ENCODE data around the gene ZCCHC9. TPM values are rescaled to one million over a fixed set of nuclear protein-coding genes. Genes with fewer than 3 reads are reported as not detected.
"Not testable (repeated sequence)": the region's sequence is repeated elsewhere in the genome, so short reads cannot be mapped to it uniquely, and the experiment has no call there.

The ZCCHC9 gene
- total RNA-seq, 4 donors from 2014 or later = 24.5 to 32.6 (median 26.8) TPM

GRCh38 chr5:81256766-81257165 is 44.6 kb upstream of the ZCCHC9 start:
- Histone ChIP-seq H3K36me3 (peaks cover 0 to 4% (median 0%) of the 10 kb centered on the region in 3 donors), H3K4me1 (no peaks in the 10 kb centered on the region), H3K27me3 (no peaks in the 10 kb centered on the region), H3K9me3 (no peaks in the 10 kb centered on the region), H3K4me3 (no peak overlapping the region), H3K27ac (no peak overlapping the region)
- no peak for TF ChIP-seq POLR2A (IDR thresholded peaks at IDR 0.05)
- no peak for TF ChIP-seq CTCF (IDR thresholded peaks at IDR 0.05)
- no peak for DNase-seq

DNA sequence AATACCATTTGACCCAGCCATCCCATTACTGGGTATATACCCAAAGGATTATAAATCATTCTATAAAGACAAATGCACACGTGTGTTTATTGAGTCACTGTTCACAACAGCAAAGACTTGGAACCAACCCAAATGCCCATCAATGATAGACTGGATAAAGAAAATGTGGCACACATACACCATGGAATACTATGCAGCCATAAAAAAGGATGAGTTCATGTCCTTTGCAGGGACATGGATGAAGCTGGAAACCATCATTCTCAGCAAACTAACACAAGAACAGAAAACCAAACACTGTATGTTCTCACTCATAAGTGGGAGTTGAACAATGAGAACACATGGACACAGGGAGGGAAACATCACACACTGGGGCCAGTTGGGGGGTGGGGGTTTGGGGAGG is 38.6 kb upstream of the ZCCHC9 start:
- not testable (repeated sequence) for H3K36me3 ChIP-seq, DNase-seq, H3K4me3 ChIP-seq, H3K27ac ChIP-seq, H3K4me1 ChIP-seq, H3K27me3 ChIP-seq, H3K9me3 ChIP-seq

DNA sequence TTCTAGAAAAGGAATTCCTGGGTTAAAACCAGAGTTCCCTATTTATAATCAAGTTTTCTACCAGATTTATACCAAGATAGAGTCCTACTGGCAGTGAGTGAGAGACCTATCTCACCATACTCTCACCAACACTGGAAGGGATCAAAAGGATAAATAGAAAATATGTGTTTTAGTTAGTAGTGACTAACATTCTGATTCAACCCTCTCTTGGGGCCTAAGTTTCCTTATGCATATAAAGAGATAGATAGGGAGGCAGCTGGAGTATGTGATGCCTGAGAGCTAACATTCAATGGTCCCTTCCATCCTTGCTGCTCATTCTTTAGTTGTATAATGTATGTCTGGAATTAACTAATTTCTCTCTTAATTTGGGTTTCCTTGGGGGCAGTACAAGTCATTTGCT is 36.3 kb upstream of the ZCCHC9 start:
- Histone ChIP-seq H3K4me3 (no peak overlapping the region), H3K4me1 (no peaks in the 10 kb centered on the region)
- TF ChIP-seq POLR2A (IDR thresholded peaks at IDR 0.05) (no peak), CTCF (IDR thresholded peaks at IDR 0.05) (no peak)

DNA sequence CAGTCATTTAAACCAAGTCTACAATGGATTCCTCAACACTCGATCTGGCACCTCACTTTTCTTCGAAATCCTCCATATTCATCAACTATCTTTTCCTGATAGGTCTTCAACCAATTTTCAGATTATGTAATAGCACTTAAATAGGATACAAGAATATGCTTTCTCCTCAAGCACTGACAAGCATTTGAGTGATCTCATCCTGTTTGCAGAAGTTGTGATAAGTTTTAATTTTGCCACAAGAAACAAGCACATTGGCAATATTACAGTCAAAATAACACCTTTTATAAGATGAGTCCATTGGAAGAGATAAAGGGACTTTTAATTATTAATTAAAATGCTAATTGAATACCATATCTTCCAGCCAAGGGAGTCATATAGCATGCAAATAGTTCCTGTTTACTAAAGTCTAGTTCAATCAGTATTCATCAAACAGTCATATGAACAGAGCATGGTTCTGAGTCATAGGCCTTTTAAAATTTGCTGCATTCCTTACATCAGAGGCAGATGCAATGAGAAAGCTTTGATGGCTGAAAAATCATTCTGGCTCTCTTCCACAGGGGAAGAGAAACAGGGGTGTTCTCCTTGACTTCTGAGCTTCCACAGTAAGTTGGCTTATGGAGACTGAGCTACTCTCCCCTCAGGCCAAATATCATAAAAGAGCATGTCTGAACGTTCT is 32.7 kb upstream of the ZCCHC9 start:
- Histone ChIP-seq H3K4me1 (no peaks in the 10 kb centered on the region), H3K36me3 (no peaks in the 10 kb centered on the region), H3K9me3 (no peaks in the 10 kb centered on the region), H3K27ac (no peak overlapping the region), H3K4me3 (no peak overlapping the region), H3K27me3 (no peaks in the 10 kb centered on the region)
- no peak for DNase-seq
- TF ChIP-seq POLR2A (IDR thresholded peaks at IDR 0.05) = no peak
- TF ChIP-seq CTCF (IDR thresholded peaks at IDR 0.05) = no peak

More for the DNA sequence above, 36.3 kb upstream of the ZCCHC9 start:
- Histone ChIP-seq H3K27ac (no peak overlapping the region), H3K27me3 (no peaks in the 10 kb centered on the region), H3K36me3 (no peaks in the 10 kb centered on the region), H3K9me3 (no peaks in the 10 kb centered on the region)
- DNase-seq = no peak

DNA sequence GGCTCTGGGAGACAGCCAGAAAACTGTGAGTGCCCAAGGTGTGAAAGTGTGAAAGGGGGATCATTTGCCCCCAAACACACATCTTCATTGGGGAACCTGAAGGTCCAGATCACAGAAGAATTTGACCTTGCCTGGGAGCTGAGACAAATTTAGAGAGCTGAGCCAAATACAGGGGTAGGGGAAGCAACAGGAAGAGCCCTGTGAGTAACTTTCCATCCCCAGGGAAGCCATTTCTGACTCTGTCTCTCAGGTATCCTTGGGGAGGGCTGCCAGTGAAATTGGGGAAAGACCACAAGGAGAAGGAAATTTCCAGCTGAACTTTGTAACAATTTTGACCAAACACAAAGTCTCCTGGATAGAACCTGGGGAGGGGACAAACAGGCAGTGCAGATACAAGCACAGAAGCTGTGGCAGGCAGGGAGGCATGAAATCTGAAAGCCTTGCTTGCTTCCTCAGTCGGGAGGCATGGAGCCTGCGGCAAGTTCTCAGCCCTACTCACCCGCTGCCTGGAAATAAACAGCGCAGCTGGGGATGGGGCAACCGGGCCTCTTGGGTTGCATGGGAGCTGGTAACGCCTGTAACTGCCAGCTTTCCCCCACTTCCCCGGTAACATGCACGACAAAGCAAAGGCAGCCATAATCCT is 31.5 kb upstream of the ZCCHC9 start:
- DNase-seq = no peak
- no peak for TF ChIP-seq CTCF (IDR thresholded peaks at IDR 0.05)
- TF ChIP-seq POLR2A (IDR thresholded peaks at IDR 0.05) = no peak
- Histone ChIP-seq H3K27me3 (no peaks in the 10 kb centered on the region), H3K27ac (no peak overlapping the region), H3K4me3 (no peak overlapping the region), H3K36me3 (no peaks in the 10 kb centered on the region), H3K4me1 (no peaks in the 10 kb centered on the region), H3K9me3 (no peaks in the 10 kb centered on the region)

DNA sequence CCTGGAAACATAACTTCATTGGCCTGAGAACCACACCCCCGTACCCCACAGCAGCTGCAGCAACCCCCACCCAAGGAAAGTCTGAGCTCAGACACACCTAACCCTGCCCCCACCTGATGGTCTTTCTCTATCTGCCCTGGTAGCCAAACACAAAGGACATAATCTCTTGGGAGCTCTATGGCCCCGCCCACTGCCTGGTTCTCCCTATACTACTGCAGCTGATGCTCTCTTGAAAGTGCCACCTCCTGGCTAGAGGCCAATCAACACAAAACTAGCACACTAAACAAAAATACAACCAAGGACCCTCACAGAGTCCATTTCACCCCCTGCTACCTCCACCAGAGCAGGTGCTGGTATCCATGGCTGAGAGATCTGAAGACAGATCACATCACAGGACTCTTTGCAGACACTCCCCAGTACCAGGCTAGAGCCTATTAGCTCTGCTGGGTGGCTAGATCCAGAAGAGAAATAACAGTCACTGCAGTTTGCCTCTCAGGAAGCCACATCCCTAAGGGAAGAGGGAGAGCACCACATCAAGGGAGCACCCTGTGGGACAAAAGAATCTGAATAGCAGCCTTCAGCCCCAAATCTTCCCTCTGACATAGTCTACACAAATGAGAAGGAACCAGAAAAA is 30.9 kb upstream of the ZCCHC9 start:
- not testable (repeated sequence) for DNase-seq, H3K4me3 ChIP-seq, H3K36me3 ChIP-seq, H3K9me3 ChIP-seq, H3K27ac ChIP-seq, H3K4me1 ChIP-seq, H3K27me3 ChIP-seq

Measured in Peyer's patch (tissue), 4 donors.